GM23248 (cell line): Measurements from ENCODE around the gene PDZD7.

ENCODE experiments used
- EZH2 ChIP-seq: fragments of 200-600 bp; sonication (generic); IDR thresholded peaks from 2 replicates; pipeline ENCODE4 v1.6.1; 2018; ENCODE audit warnings: antibody characterized with exemption, mild to moderate bottlenecking; ENCODE audit not compliant: insufficient read depth, poor library complexity, severe bottlenecking
- EZH2phosphoT487 ChIP-seq: fragments of 200-600 bp; sonication (generic); IDR thresholded peaks from 2 replicates; pipeline ENCODE4 v1.6.1; 2018; ENCODE audit warnings: antibody characterized with exemption, moderate library complexity, mild to moderate bottlenecking, low read depth; ENCODE audit not compliant: insufficient read depth

DNA sequence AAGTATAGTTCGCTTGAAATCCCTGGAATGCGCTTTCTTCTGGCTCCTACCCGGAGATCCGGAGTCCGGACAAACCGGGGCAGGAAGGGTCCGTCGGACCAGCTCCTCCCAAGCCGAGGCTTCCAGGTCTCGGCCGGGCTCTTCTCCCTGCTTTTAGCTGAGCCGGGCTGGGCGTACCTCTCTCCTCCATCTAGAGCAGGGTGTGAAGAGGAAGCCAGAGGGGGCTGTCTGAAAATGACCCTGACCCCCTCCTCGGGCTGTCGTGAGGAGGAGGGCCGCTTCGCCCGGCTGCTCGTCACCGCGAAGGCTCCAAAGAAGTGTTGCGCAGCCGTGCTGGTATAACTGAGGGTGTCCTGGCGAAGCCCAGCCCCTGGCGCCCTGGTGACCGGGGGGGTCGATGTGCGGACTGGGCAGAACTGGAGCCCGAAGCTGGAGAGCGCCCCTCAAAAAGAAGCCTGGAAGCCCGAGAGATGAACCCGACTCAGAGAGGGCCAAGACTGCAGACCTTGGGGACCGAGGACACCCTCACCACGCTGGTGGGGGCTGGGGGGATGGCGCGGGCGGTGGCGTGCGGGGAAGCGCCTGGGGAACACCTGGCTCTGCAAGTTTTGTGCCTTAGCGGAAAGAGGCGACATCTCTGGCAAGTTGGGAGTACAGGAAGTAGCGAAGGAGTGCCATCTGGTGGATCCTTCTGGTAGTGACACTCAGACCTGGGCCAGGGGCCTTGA is 36.6 kb upstream of the PDZD7 start:
- no peak for TF ChIP-seq EZH2phosphoT487
- TF ChIP-seq EZH2: no peak
